ENCODE measurements around the gene PSMC4. TPM values are rescaled to one million over a fixed set of nuclear protein-coding genes. Genes with fewer than 3 reads are reported as not detected.
A peak's percentile ranks its signal among the peaks of the same experiment; 100 is the strongest.
"Not testable (repeated sequence)": the region's sequence is repeated elsewhere in the genome, so short reads cannot be mapped to it uniquely, and the experiment has no call there.

PSMC4 gene
- total RNA-seq, 1 experiment from 2014 or later = 258 TPM

- no peaks in the 10 kb centered on the region for H4K20me1 ChIP-seq (ENCODE audit: low read length)
- ChIA-PET CTCF (no interaction called here), POLR2A (ENCODE audit: unreplicated experiment) (no interaction called here)
- H3F3A ChIP-seq (ENCODE audit: low read length, unreplicated experiment) = no peaks in the 10 kb centered on the region
- H3K9me2 ChIP-seq (replicated peaks; ENCODE audit: low read length) = no peaks in the 10 kb centered on the region
- no peak for ATAC-seq
- no peaks in the 10 kb centered on the region for H3K79me2 ChIP-seq (ENCODE audit: low read length)
- no peaks in the 10 kb centered on the region for H3K36me3 ChIP-seq (ENCODE audit: low read depth, low read length)
- H3K4me3 ChIP-seq (ENCODE audit: low read length) = no peak overlapping the region
- DNase-seq = no peak
- H3K4me2 ChIP-seq (ENCODE audit: low read length) = no peak overlapping the region
- no peak overlapping the region for H2AFZ ChIP-seq (ENCODE audit: low read length)
- TF ChIP-seq EZH2 (IDR thresholded peaks at IDR 0.05; ENCODE audit: low read length, unreplicated experiment) = no peak
- BruUV-seq (replicated peaks) = no TSS peak
- peaks cover 3% of the 10 kb centered on the region; the same call in 1 of the 2 replicates for H3K4me1 ChIP-seq (ENCODE audit: insufficient read depth, low read length)
- H3K27me3 ChIP-seq (ENCODE audit: low read length) = no peaks in the 10 kb centered on the region
- H3K9ac ChIP-seq (ENCODE audit: low read length) = no peak overlapping the region
- intact Hi-C loops (cut with micrococcal nuclease) = no loop called here
- H3K27ac ChIP-seq (ENCODE audit: low read length) = no peak overlapping the region
- H3K9me3 ChIP-seq (ENCODE audit: low read length) = no peaks in the 10 kb centered on the region
These were observed 19.8 kb upstream of the PSMC4 start for GRCh38 chr19:39951065-39951650.

- DNase-seq = peak; percentile 38
- TF ChIP-seq EZH2 (IDR thresholded peaks at IDR 0.05; ENCODE audit: low read length, unreplicated experiment) (no peak), CTCF (conservative IDR thresholded peaks at IDR 0.05; ENCODE audit: low read depth, low read length) (no peak), EZH2phosphoT487 (IDR thresholded peaks at IDR 0.05; ENCODE audit: borderline replicate concordance, low read length) (no peak)
These were observed 19.3 kb upstream of the PSMC4 start for GRCh38 chr19:39951686-39952085.

DNA sequence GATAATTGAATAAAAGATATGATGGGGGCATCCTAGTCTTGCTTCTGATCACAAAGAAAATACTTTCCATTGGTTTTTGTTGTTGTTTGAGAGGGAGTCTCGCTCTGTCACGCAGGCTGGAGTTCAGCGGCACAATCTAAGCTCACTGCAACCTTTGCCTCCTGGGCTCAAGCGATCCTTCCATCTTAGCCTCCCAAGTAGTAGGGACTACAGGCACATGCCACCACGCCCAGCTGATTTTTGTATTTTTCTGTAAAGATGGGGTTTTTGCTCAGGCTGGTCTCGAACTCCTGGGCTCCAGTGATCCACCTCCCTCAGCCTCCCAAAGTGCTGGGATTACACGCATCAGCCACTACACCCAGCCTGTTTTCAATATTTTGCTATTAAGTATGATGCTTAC, 17.1 kb upstream of the PSMC4 start:
- H3K9ac ChIP-seq (ENCODE audit: low read length) = no peak overlapping the region
- intact Hi-C loops (cut with micrococcal nuclease) = no loop called here
- no peak for ATAC-seq

More at GRCh38 chr19:39951686-39952085, 19.3 kb upstream of the PSMC4 start:
- Histone ChIP-seq H3K9ac (ENCODE audit: low read length) (no peak overlapping the region), H3K4me3 (ENCODE audit: low read length) (no peak overlapping the region), H3K27ac (ENCODE audit: low read length) (no peak overlapping the region), H3K9me2 (replicated peaks; ENCODE audit: low read length) (no peaks in the 10 kb centered on the region), H3K36me3 (ENCODE audit: low read depth, low read length) (no peaks in the 10 kb centered on the region), H3F3A (ENCODE audit: low read length, unreplicated experiment) (no peaks in the 10 kb centered on the region), H3K4me1 (ENCODE audit: insufficient read depth, low read length) (peaks cover 3% of the 10 kb centered on the region; the same call in 1 of the 2 replicates), H2AFZ (ENCODE audit: low read length) (no peak overlapping the region), H3K4me2 (ENCODE audit: low read length) (no peak overlapping the region), H3K9me3 (ENCODE audit: low read length) (no peaks in the 10 kb centered on the region), H4K20me1 (ENCODE audit: low read length) (no peaks in the 10 kb centered on the region), H3K79me2 (ENCODE audit: low read length) (no peaks in the 10 kb centered on the region), H3K27me3 (ENCODE audit: low read length) (no peaks in the 10 kb centered on the region)
- ChIA-PET POLR2A (ENCODE audit: unreplicated experiment) (no interaction called here), CTCF (no interaction called here)
- ATAC-seq = peak; percentile 76
- intact Hi-C loops (cut with micrococcal nuclease) = no loop called here
- no TSS peak for BruUV-seq (replicated peaks)

GRCh38 chr19:39957886-39958285, 13.1 kb upstream of the PSMC4 start:
- DNase-seq; CTCF ChIA-PET; H3K9me2 ChIP-seq (replicated peaks; ENCODE audit: low read length); H3F3A ChIP-seq (ENCODE audit: low read length, unreplicated experiment); H3K9ac ChIP-seq (ENCODE audit: low read length); H3K4me3 ChIP-seq (ENCODE audit: low read length); H3K27ac ChIP-seq (ENCODE audit: low read length); H3K27me3 ChIP-seq (ENCODE audit: low read length); H3K4me2 ChIP-seq (ENCODE audit: low read length); BruUV-seq (replicated peaks); H3K9me3 ChIP-seq (ENCODE audit: low read length); H4K20me1 ChIP-seq (ENCODE audit: low read length); H3K79me2 ChIP-seq (ENCODE audit: low read length); H3K36me3 ChIP-seq (ENCODE audit: low read depth, low read length); H2AFZ ChIP-seq (ENCODE audit: low read length); POLR2A ChIA-PET (ENCODE audit: unreplicated experiment); intact Hi-C loops (cut with micrococcal nuclease); ATAC-seq; H3K4me1 ChIP-seq (ENCODE audit: insufficient read depth, low read length): not testable (repeated sequence)

More for the DNA sequence above, 17.1 kb upstream of the PSMC4 start:
- no peak for DNase-seq
- Histone ChIP-seq H3K4me1 (ENCODE audit: insufficient read depth, low read length) (peaks cover 3% of the 10 kb centered on the region; the same call in 1 of the 2 replicates), H3K4me2 (ENCODE audit: low read length) (no peak overlapping the region), H3K27ac (ENCODE audit: low read length) (no peak overlapping the region), H2AFZ (ENCODE audit: low read length) (no peak overlapping the region), H3K27me3 (ENCODE audit: low read length) (no peaks in the 10 kb centered on the region), H3K36me3 (ENCODE audit: low read depth, low read length) (no peaks in the 10 kb centered on the region), H4K20me1 (ENCODE audit: low read length) (no peaks in the 10 kb centered on the region), H3F3A (ENCODE audit: low read length, unreplicated experiment) (no peaks in the 10 kb centered on the region), H3K4me3 (ENCODE audit: low read length) (no peak overlapping the region), H3K9me2 (replicated peaks; ENCODE audit: low read length) (no peaks in the 10 kb centered on the region), H3K79me2 (ENCODE audit: low read length) (no peaks in the 10 kb centered on the region), H3K9me3 (ENCODE audit: low read length) (no peaks in the 10 kb centered on the region)
- TF ChIP-seq EZH2 (IDR thresholded peaks at IDR 0.05; ENCODE audit: low read length, unreplicated experiment) = no peak
- TF ChIP-seq EZH2phosphoT487 (IDR thresholded peaks at IDR 0.05; ENCODE audit: borderline replicate concordance, low read length) = no peak
- no peak for TF ChIP-seq CTCF (conservative IDR thresholded peaks at IDR 0.05; ENCODE audit: low read depth, low read length)
- ChIA-PET CTCF (no interaction called here), POLR2A (ENCODE audit: unreplicated experiment) (no interaction called here)
- no TSS peak for BruUV-seq (replicated peaks)

- DNase-seq; H3K4me2 ChIP-seq (ENCODE audit: low read length); H3K4me1 ChIP-seq (ENCODE audit: insufficient read depth, low read length); H3K36me3 ChIP-seq (ENCODE audit: low read depth, low read length); intact Hi-C loops (cut with micrococcal nuclease); H3K27ac ChIP-seq (ENCODE audit: low read length); ATAC-seq; H3K27me3 ChIP-seq (ENCODE audit: low read length); H3K9me3 ChIP-seq (ENCODE audit: low read length); BruUV-seq (replicated peaks); POLR2A ChIA-PET (ENCODE audit: unreplicated experiment); H2AFZ ChIP-seq (ENCODE audit: low read length); H3K4me3 ChIP-seq (ENCODE audit: low read length); H3F3A ChIP-seq (ENCODE audit: low read length, unreplicated experiment); H4K20me1 ChIP-seq (ENCODE audit: low read length); H3K79me2 ChIP-seq (ENCODE audit: low read length); CTCF ChIA-PET; H3K9me2 ChIP-seq (replicated peaks; ENCODE audit: low read length); H3K9ac ChIP-seq (ENCODE audit: low read length): not testable (repeated sequence)
These were observed 12.0 kb upstream of the PSMC4 start for GRCh38 chr19:39958942-39959341.

Measured in PC-3 (cell line).